Renal cortical epithelial cell (primary cell): ENCODE results near the gene SNX17. TPM values are rescaled to one million over a fixed set of nuclear protein-coding genes. Genes with fewer than 3 reads are reported as not detected.
"Not testable (repeated sequence)": the region's sequence is repeated elsewhere in the genome, so short reads cannot be mapped to it uniquely, and the experiment has no call there.

Experiments used
- DNase-seq: peaks from one replicate; pipeline ENCODE4 v3.0.0-alpha.2; 2011; ENCODE audit warnings: low read depth
- total RNA-seq: library from RNA; depleted of rRNA; stranded (reverse); fragments of >200 nt; gene quantifications from 2 replicates; pipeline ENCODE4 v1.2.3, GENCODE V29; 2014

SNX17 gene, protein sequence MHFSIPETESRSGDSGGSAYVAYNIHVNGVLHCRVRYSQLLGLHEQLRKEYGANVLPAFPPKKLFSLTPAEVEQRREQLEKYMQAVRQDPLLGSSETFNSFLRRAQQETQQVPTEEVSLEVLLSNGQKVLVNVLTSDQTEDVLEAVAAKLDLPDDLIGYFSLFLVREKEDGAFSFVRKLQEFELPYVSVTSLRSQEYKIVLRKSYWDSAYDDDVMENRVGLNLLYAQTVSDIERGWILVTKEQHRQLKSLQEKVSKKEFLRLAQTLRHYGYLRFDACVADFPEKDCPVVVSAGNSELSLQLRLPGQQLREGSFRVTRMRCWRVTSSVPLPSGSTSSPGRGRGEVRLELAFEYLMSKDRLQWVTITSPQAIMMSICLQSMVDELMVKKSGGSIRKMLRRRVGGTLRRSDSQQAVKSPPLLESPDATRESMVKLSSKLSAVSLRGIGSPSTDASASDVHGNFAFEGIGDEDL
- 94.9 and 125 TPM in 2 replicates for total RNA-seq

DNA sequence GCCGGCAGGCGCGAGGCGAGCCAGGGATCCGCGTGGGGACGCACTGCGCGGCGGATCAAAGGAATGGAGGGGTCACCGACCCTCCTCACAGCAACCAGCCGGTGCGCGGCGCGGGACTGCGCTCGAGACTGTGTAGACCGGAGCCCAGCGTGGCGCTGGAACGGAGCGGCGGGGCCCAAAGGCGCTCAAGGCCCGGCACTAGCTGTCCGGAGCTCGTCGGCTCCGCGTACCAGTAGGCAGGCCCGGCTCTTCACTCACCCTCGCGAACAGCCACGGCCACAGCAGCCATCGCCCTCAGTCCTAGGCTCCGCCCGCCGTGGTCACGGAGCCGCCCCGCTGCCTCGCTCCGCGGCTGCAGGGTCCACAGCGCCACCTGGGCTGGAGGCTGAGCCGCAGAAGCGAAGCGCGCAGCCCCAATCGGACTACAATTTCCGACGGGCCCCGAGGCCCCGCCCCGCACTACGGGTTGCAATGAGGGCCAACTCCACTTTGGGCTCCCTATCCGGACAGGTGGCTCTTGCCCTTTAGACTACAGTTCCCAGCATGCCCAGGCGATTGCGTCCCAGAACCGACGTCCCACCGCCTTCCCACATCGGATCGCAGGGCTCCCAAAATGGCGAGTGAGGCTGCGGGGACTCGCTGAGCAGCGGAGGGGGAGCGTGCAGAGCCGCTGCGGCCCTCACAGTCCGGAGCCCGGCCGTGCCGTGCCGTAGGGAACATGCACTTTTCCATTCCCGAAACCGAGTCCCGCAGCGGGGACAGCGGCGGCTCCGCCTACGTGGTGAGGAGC is at the start of gene SNX17, which contains the start of gene EIF2B4:
TSS of gene SNX17 (plus strand) at position 591 of the 790 bp plus-strand sequence. CDS start at position 719, 128 bp downstream.
TSS of gene EIF2B4 (minus strand) at position 313 of the 790 bp plus-strand sequence. CDS start at position 289, 24 bp downstream.
- DNase-seq = peak; percentile 96

DNA sequence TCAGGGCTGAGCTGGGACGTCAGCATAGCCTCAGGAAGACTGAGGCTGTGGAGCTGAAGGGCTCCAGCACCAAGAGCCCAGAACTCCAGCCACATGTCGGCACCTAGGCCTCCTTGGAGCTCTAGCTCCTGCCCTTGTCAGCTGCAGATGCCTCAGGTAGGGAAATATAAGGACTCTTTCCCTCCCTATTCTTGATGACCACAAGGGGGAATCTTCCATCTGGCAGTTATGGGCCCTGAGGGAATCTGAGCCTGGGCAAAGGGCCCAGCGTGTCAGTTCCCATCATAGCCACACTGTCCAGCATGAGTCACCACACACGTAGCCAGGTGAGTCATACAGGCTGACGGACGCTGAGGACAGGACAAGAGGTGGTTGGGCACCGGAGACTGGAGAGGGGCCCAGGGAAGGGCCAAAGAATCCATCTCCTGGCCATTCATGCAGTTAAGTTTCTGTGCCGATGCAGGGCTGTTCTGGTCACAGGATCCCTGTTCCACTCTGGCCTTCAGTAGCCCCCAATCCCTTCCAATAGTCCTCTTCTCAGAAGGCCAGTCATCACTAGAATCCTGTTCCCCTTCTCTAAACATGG is 49.4 kb upstream of the SNX17 start:
- peak; percentile 99 for DNase-seq

DNA sequence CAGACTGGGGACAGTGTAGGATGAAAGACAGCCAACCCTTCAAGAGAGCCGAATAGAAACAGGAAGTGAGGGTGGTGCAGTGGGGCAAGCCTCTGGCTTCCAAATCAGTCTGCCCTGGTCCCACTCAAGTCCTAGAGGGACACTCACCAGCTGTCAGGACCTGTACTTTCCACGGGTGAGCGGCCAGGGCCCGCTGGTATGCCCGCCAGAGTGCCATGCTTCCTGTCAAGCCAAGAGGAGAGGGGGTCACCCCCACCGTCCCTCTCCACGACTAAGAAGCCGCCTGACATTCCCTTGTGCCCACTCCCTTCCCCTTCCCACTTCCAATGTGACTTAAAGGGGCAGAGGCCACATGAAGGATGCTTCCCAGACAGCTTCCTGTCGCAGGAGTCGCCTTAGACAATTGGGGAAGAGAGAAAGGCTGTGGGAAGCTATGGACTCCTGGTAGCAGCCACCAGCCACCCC is 48.1 kb upstream of the SNX17 start:
- peak; percentile 16 for DNase-seq

DNA sequence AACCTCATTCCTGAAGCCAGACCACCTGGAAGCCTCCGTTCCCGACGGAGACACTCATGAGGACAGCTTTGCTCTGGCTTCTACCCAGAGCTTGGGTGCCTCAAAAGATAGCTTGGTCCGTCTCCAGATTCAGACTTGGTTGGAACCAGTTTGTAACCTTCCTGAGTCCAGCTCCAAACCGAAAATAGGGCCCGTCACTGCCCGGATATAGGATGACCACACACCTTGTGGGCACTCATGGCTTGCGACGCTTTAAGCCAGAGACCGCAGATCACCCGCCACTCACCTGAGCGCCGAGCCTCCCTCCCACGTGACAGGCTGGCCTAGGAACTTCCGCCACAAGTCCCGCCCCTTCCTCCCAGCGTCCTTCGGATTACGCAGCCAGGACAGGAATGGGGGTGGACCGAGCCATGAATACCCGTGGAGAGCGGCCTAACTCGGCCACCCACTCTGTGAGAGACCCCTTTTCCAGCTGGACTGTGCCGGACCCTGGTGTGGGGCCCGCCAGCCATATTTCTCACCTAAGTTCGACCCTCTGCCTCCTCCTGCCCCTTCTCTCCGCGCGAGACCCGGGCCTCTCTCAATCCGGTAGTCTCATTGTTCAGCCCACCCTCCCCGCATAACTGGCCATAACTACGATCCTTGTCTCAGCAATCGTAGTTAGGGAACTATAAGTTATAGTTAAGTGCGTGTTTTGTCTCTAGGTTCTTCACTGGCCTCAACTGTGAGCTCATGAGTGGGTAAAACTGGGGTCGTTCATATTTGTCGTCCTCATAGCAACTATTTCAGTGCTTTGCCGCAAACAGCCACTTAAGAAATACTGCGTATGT is 47.4 kb upstream of the SNX17 start, which contains the start of gene MPV17:
TSS of gene MPV17 (minus strand) at position 332 of the 830 bp plus-strand sequence. CDS start 580 bp downstream, outside the sequence.
- peak; percentile 90 for DNase-seq

DNA sequence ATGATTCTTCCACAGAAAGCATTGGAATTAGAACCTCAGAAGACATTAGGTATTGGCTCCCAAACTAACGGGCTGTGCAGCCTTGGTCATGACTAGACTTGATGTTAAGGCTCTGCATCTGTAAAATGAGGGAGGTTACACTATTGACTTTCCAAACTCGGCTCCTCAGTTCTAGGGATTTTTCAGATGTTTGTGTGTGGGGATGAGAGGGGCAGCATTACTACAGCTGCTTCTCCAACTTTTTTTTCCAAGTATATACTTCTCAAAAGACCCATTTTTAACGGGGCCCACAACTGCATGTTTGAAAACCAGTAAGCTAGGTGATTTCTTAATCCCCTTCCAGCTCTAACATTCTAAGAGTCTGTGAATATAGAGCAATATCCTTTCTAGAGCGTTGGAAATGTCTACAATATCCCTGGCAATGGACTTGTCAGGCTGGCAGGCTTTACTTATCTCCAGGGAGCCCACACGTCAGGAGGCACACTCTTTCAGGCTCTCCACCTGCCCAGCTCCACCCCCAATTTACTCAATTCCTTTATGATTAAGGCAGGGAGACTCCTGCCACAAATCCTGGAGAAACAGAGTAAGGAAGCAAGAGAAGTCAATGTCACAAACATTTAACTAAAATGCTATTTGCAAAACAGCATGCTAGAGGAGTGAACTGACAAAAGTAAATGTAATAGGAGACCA is 46.7 kb upstream of the SNX17 start:
- peak; percentile 4 for DNase-seq

DNA sequence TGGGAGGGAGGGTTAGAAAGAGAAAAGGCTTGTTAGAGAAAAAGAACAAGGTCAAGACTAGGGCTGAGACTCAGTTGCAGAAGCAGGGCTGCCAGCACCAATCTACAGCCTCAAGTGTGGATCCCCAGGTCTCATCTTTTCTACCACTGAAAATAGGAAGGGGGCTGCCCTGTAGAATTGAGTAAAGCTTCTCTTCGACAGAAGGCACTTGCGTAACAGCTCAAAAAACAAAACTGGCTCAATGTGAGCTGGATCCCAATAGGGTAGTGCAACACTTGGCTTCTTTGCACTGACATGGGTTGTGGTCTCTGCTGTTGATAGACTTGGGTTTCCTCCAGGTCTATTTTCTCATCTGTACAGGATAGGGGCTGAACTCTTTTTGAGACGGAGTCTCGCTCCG is 45.7 kb upstream of the SNX17 start:
- no peak for DNase-seq

DNA sequence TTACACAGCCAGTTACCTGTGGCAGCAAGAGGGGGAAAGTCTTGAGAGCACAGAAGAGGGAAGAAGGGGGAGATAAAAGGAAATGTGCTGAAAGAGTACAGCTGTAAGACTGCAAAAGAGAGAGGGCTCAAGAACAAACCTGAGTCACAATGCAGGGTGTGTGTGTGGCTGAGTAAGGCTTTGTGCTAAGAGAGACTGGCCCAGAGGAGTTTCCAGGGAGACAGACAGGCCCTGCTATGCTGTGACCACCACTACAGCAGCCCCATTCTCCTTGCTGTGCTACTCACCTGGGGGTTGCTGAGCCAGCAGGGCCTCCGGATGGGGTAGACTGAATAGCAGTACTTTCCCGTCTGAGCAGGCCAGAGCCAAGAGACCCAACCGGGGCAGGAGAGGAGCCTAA is 35.1 kb upstream of the SNX17 start:
- DNase-seq = no peak

DNA sequence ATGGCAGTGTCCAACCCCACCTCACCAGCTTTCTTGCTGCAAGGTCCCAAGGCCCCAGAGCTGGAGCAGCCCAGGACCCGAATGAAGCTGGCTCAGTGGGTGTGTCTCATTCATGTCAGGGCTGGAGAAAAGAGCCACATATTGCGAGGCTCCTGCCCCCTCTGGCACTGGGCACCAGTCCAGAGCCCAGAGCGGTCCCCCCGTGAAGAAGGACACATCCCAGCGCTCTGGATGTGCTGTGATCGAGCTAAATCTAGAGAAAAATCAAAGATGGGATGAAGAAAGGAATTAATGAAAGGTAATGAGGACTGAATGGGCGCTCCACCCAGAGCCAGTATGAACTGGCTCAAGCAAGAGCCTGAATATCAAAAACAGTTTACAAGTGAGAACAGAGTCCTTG is 34.2 kb upstream of the SNX17 start:
- DNase-seq = no peak

DNA sequence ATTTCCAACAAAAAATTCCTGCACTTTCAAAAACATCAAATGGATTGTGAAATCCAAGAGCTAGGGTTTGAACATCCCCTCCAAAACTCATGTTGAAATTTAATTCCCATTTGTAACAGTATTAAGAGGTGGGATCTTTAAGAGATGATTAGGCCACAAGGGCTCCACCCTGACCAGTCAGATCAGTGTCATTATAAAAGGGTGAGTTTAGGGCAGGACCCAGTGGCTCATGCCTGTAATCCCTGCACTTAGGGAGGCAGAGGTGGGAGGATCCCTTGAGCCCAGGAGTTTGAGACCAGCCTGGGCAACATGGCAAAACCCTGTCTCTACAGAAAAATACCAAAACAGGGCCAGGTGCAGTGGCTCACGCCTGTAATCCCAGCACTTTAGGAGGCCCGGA is 22.8 kb upstream of the SNX17 start:
- no peak for DNase-seq

DNA sequence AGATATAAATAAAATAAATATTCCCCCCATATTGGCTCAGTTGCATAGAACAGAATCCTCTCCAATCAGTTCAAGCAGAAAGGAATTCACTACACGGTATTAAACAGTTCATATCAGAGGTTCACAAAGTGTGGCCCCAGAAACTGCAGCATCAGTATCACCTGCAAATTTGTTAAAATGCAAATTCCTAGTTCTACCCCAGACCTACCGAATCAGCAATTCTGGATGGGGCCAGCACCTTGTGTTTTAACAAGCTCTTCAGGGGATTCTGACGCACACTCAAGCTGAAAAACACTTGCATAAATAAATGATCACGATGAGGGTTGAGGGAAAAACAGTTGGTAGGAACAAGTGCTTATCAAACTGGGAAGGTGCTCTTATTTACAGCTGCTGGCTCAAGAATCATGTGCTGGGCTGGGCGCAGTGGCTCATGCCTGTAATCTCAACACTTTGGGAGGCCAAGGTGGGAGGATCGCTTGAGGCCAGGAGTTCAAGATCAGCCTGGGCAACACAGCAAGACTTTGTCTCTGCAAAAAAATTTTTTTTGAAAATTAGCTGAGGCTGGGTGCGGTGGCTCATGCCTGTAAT is 20.2 kb upstream of the SNX17 start:
- DNase-seq = no peak

DNA sequence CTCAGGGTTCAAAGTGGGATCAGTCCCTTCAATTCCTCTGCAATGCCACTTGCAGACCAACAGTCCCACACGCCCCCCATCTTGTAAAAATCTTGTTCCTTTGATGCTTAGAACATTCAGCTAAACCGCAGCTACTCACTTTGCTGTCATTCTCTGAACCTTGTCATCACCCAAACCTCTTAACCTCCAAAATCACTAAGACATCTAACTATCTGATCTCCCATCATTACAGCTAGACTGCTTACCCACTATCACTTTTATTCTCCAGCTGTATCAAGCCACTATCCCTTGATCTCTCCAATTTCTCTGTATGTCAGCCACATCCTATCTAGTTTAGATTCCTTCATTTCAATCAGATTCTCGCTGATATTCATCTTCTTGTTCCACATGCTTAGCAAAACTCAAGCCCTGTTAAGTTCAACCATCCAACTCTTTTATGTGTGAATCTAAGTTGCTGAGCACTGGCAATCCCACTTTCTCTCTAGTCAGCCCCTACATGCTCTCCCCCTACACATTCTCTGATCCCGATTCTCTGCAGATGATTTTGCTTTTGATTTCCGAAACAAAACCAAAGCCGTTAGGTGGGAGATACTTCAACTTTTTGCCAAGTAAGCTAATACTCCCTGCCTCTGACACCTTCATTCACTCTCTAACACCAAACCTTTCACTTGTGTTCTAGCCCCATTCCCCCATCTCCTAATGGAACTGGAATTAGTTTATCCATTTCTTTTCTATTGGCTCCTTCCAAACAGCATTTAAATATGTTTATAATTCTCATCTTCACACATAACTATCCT is 18.4 kb upstream of the SNX17 start:
- no peak for DNase-seq

DNA sequence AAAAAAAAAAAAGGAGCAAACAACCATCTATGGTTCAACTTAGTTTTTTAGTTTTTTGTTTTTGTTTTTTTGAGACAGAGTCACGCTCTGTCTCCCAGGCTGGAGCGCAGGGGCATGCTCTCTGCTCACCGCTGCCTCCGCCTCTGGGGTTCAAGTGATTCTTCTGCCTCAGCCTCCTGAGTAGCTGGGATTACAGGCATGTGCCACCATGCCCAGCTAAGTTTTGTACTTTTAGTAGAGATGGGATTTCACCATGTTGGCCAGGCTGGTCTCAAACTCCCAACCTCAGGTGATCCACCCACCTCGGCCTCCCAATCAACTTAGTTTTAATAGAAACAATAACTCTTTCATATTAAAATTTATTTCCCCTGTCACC is 17.0 kb upstream of the SNX17 start:
- not testable (repeated sequence) for DNase-seq

DNA sequence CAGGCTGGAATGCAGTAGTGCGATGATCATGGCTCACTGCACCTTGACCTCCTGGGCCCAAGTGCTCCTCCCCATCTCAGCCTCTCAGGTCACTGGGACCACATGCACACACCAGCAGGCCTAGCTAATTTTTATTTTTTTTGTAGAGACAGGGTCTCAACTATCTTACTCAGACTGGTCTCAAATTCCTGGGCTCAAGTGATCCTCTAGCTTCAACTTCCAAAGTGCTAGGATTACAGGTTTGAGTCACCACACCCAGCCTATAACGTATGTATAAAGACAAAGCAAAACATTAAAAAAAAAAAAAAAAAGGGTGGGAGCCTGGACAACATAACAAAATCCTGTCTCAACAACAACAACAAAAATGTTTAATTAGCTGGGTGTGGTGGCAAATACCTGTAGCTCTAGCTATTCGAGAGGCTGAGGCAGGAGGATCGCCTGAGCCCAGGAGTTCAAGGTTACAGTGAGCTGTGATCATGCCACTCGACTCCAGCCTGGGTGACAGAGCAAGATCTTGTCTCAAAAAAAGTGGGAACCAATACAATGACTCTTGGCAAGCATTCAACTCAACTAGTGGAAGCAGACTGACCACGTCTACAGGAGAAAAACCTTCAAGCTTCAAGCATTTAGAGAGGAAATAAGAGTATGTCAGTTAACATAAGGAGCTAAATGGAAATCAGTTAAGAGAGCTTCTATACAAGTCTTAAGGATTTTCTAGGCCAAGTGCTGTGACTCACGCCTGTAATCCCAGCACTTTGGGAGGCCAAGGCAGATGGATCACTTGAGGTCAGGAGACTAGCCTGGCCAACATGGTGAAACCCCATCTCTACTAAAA is 16.4 kb upstream of the SNX17 start:
- DNase-seq = peak; percentile 20

DNA sequence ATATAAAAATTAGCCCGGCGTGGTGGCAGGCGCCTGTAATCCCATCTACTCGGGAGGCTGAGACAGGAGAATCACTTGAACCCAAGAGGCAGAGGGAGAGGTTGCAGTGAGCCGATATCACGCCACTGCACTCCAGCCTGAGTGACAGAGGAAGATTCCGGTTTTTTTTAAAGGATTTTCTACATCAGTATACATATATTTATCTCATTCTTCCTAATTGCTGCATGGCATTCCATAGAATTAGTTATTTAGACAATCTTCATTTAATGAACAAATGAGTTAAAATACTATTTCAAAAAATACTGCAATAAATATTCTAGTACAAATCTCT is 15.9 kb upstream of the SNX17 start:
- DNase-seq = no peak

DNA sequence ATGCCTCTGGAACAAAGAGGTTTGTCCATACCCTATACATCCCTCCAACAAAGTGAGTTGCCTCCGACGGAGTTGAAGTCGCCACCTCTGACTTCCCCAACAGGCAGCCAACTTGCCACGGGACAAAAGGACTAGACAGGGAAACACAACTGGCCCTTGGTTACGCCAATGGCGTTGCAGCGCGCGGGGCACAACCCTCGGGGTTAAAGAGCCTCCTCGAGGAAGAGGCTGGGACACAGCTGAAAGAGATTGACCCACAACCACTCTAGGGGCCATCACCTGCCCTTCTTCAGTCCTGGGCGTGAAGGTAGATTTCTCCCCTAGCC is 14.4 kb upstream of the SNX17 start:
- peak; percentile 33 for DNase-seq

DNA sequence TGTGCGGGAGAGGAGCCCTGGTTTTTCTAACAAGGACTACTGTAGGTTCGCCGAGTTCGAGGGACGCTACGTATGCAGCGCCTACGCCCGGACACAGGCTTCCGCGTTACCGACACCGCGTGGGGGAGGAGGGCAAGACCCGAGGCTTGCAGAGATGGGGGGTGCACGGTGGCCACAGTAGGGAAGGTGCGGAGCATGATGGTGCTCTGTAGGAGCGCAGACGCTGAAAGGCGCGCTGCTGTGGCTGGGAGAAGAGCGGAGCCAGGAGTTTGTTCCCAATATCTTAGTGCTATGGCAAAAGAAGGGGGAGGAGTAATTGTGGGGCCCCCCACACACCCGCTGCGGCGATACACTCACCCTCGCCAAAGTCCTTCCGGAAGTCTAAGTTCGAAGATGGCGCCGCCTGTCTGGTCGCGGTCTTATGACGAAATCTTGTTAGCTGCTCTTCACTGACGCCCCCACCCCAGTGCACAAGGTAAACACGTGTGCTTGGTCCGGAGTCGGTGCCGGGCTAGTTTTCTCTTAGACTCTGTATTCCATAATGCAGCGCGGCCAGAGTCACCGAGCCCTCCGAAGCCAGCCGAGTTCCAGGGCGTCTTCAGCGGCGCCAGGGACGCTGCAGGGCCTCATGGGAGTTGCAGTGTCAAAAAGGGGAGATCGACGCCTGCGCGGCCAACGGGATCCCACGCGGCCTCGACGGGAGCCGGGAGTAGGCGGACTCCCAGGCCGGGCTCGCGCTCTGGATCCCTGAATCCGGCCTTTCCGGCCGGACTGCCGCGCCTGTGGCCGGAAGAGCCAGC is 13.8 kb upstream of the SNX17 start, which contains the start of gene GTF3C2:
TSS of gene GTF3C2 (minus strand) at position 383 of the 800 bp plus-strand sequence. CDS start 13,210 bp downstream, outside the sequence.
- peak; percentile 92 for DNase-seq

DNA sequence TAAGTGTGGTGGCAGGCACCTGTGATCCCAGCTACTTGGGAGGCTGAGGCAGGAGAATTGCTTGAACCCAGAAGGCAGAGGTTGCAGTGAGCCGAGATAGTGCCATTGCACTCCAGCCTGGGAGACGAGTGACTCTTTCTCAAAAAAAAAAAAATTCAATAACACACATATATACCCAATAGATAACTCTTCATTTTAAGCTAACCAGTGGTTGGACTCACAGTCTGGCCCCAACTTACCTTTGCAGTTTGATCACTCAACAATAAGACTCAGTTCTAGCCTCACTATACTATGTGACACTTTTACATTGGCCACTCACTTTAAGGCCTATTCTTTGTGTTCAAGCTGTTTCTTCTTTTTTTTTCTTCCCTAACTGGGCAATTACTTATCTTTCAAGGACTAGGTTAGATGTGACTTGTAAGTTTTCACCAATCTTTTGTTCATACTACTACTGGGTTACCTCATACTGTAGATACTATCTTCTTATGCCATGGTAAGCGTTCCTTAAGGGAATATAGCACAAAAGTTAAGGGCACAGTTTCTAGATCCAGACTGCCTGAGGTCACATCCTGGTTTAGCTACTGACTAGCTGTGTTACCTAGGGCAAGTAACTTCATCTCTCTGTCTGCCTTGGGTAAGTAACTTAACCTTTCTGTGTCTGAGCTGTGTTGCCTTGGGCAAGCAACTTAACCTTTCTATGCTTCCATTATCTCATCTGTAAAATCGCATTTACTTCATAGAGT is 7.6 kb upstream of the SNX17 start:
- DNase-seq = no peak
